Fibroblast of the aortic adventitia (primary cell): ENCODE data around the gene RSRC1. TPM values are rescaled to one million over a fixed set of nuclear protein-coding genes. Genes with fewer than 3 reads are reported as not detected.

Source experiments
- DNase-seq: peaks from one replicate; pipeline ENCODE4 v3.0.0-alpha.2; 2010; ENCODE audit warnings: low read depth
- H3K4me3 ChIP-seq: 2 replicates; pipeline ENCODE4 v1.5.1; 2011; ENCODE audit warnings: low read depth, mild to moderate bottlenecking, control low read depth, low read length, moderate library complexity
- total RNA-seq: library from RNA; depleted of rRNA; stranded (reverse); fragments of >200 nt; gene quantifications from 2 replicates; pipeline ENCODE4 v1.2.3, GENCODE V29; 2012; ENCODE audit warnings: low replicate concordance
- TF ChIP-seq, protein P1 (sequence below): IDR thresholded peaks from 2 replicates; pipeline ENCODE4 v1.5.1; 2011; ENCODE audit warnings: mild to moderate bottlenecking, low read length, control low read depth, inconsistent platforms; ENCODE audit not compliant: insufficient read depth

RSRC1 gene
- total RNA-seq, 1 donor: 45.8 TPM

DNA sequence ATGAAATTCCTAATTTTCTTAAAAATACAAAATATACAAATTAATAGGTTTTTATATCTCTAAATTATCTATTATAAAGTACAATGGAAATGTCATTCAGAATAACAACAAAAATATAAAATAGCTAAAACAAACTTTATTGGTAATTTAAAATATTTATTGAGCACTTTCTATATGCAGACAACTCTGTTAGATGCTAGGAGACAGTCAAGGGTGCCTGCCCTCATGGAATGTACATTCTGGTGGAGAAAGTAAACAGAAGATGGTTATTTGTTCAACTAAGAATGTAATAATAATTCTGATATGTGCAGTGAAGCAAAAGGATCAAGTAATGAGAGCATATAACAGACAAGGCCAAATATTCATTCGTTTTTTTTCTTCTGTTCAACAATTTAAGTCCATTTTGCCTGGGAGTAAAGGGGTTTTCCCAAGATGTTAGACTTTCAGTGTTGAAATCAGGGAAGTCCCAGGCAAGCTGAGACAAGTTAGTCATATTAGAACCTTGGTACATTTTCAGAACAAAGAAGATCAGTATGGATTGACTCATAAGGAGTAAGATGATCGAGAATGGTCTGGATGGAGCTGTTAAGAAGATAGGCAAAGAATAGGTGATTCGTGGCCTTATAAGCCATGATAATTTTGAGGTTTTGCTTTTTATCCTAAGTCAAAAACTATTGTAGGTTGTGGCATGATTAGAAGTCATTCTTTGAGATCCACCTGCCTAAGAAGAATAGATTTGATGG, 310.9 kb downstream of the RSRC1 start:
- DNase-seq: peak; percentile 82
- H3K4me3 ChIP-seq: no peak overlapping the region
- TF ChIP-seq, protein P1, sequence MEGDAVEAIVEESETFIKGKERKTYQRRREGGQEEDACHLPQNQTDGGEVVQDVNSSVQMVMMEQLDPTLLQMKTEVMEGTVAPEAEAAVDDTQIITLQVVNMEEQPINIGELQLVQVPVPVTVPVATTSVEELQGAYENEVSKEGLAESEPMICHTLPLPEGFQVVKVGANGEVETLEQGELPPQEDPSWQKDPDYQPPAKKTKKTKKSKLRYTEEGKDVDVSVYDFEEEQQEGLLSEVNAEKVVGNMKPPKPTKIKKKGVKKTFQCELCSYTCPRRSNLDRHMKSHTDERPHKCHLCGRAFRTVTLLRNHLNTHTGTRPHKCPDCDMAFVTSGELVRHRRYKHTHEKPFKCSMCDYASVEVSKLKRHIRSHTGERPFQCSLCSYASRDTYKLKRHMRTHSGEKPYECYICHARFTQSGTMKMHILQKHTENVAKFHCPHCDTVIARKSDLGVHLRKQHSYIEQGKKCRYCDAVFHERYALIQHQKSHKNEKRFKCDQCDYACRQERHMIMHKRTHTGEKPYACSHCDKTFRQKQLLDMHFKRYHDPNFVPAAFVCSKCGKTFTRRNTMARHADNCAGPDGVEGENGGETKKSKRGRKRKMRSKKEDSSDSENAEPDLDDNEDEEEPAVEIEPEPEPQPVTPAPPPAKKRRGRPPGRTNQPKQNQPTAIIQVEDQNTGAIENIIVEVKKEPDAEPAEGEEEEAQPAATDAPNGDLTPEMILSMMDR: no peak

DNA sequence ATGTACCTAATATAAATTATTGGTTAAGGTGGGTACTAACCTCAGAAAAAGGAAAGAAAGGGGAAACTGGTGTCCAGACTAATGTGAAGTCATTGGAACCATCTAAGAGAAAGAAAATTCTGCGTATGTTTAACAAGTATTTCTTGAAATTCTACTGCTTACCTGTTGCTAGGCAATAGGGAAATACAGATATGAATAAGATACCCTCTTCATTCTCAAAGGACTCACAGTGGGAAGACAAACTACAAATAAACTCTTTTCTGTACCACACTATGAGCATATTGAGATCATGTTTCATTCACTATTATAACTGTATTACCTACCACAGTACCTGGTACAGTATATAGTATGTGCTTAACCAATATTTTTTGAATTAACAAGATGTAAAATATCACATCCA, 320.6 kb downstream of the RSRC1 start:
- no peak for DNase-seq
- H3K4me3 ChIP-seq: no peak overlapping the region
- TF ChIP-seq, protein P1: no peak

DNA sequence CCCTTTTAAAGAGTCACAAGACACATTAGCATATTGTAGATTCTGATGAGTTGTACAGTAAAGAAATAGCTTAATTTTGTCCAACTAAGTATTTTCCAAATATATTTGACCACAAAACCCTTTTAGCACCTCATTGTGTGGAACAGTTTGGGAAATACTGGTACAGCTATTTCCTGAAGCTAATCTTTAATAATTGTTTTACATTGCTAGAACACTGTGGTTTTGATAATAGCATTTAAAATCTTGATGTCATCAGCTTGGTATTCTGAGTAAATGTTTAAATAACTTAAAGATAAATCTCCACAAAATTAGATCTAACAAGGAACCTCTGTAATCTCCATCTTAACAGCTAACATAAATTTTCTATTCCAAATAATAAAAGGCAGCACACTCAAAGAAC, 321.1 kb downstream of the RSRC1 start:
- DNase-seq: peak; percentile 53
- TF ChIP-seq, protein P1: no peak
- H3K4me3 ChIP-seq: no peak overlapping the region

DNA sequence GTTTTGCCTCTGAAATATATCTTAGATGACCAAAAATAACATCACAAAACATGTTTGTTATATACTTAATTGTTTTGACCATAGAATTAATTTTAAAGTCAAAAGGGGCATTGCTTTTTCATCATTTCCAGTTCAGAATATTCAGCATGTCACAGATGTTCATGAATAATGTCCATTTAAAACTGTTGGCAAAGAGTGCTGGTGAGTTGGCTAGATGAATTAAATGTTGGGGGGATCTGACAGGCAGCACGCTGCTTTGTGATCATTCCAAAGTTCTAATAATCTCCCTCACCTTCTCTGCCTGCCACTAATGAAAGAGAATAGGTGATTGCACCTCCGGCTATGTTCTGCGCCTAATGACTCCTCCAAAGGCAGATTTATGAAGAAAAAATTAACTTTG, 321.9 kb downstream of the RSRC1 start:
- DNase-seq: no peak
- H3K4me3 ChIP-seq: no peak overlapping the region
- TF ChIP-seq, protein P1: no peak

DNA sequence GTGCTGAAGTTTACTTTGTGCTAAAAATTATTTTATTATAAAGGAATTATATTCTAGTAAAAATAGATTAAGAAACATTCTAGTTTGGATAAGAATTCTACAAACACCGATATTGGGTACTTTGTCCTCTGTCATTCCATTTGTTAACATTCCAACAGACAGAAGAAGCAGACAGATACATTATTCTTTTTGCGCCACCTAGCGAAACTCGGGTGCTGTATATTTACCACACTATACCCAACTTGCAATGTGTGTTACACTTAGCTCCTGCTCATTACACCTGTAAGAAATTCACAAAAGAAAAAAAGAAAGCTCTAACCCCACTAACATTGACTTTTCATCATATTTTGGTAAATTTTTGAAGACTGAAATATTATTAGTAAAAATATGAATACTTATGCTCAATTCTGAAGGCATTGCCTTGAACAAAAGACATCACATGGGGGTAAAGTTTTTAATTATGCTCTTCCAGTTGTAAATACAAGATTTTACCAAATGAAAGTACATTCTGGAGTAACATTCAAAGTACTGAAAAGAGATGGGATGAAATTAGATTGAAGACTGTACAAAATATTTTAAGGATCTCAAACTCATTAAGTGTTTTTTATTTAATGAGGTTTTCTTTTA, 324.6 kb downstream of the RSRC1 start:
- TF ChIP-seq, protein P1: peak; percentile 76
- H3K4me3 ChIP-seq: no peak overlapping the region
- peak; percentile 80 for DNase-seq

DNA sequence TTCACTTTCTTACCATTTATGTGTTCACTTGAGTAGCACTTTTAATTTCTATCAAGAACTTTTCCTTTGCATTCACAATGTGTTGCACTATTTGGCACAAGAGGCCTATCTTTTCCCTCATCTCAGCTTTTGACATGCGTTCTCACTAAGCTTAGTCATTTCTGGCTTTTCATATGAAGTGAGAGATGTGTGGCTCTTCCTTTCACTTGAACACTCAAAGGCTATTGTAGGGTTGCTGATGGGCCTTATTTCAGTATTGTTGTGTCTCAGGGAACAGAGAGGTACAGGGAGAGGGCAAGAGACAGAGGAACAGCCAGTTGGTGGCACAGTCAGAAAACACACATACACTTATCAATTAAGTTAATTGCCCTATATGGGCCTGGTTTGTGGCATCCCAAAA, 333.7 kb downstream of the RSRC1 start:
- DNase-seq: no peak
- TF ChIP-seq, protein P1: no peak
- no peak overlapping the region for H3K4me3 ChIP-seq
